Tibial nerve (tissue), 4 donors: ENCODE results near the gene CPNE9. TPM values are rescaled to one million over a fixed set of nuclear protein-coding genes. Genes with fewer than 3 reads are reported as not detected.

Experiments used
- DNase-seq, 2 donors: peaks; one replicate each; pipeline ENCODE4 v3.0.0-alpha.2; 2019; ENCODE audit warnings: low spot score in 2 of 2
- H3K27ac ChIP-seq, 4 donors: fragments of 200-600 bp; sonication (generic) in 3 of 4; one replicate each; pipeline ENCODE4 v1.5.1; 2017 to 2019; ENCODE audit warnings: mild to moderate bottlenecking in 1 of 4
- H3K27me3 ChIP-seq, 2 donors: fragments of 200-600 bp; sonication (generic) in 1 of 2; one replicate each; pipeline versions ENCODE4 v1.5.1 to v1.6.0; 2017 to 2019
- H3K36me3 ChIP-seq, 3 donors: fragments of 200-600 bp; sonication (generic); one replicate each; pipeline ENCODE4 v1.5.1; 2018 to 2019
- H3K4me1 ChIP-seq, 4 donors: fragments of 200-600 bp; sonication (generic) in 3 of 4; one replicate each; pipeline ENCODE4 v1.5.1; 2017 to 2019
- H3K4me3 ChIP-seq, 4 donors: fragments of 200-600 bp; sonication (generic) in 3 of 4; one replicate each; pipeline ENCODE4 v1.5.1; 2017 to 2019; ENCODE audit warnings: mild to moderate bottlenecking in 1 of 4, moderate library complexity in 1 of 4
- H3K9me3 ChIP-seq, 4 donors: fragments of 200-600 bp; sonication (generic) in 3 of 4; one replicate each; pipeline ENCODE4 v1.5.1; 2017 to 2019
- EP300 ChIP-seq, 2 donors: sonication (generic); formaldehyde crosslinking; IDR thresholded peaks; one replicate each; pipeline ENCODE4 v1.6.1; 2017; ENCODE audit warnings: antibody characterized with exemption in 2 of 2, mild to moderate bottlenecking in 1 of 2
- POLR2A ChIP-seq, 2 donors: fragments of 450-650 bp; IDR thresholded peaks; one replicate each; pipeline ENCODE4 v1.6.1; 2017; ENCODE audit warnings: antibody characterized with exemption in 2 of 2, mild to moderate bottlenecking in 2 of 2, moderate library complexity in 2 of 2
- WGBS, 2 donors: methylation state at CpG; one replicate each; pipeline ENCODE4 v1.1.5; 2018; 5-methylcytosine and 5-hydroxymethylcytosine counted together
- total RNA-seq, 4 donors: library from RNA; depleted of rRNA; stranded (reverse); fragments of >200 nt; gene quantifications; one replicate each; pipeline ENCODE4 v1.1.0, GENCODE V29; 2016
- TF ChIP-seq, protein P1 (sequence below), 5 experiments: fragments of 200-600 bp in 3 of 5; fragments of 450-650 bp in 2 of 5; sonication (generic) in 3 of 5; IDR thresholded peaks; one replicate each; pipeline ENCODE4 v1.5.1; 2016 to 2019; ENCODE audit warnings: antibody characterized with exemption in 5 of 5, mild to moderate bottlenecking in 3 of 5, moderate library complexity in 2 of 5

Gene CPNE9
- total RNA-seq, 4 donors from 2014 or later = not detected

- DNase-seq = peak; percentile 99 to 100
- Histone ChIP-seq H3K27me3 (no peaks in the 10 kb centered on the region), H3K36me3 (peaks cover 0 to 21% (median 0%) of the 10 kb centered on the region in 3 donors), H3K27ac (peak within 1 kb of the TSS; percentile 92 to 96 (median 94)), H3K9me3 (no peaks in the 10 kb centered on the region), H3K4me3 (peak within 1 kb of the TSS; percentile 71 to 100 (median 94)), H3K4me1 (peaks cover 0 to 44% (median 20%) of the 10 kb centered on the region in 4 donors)
- TF ChIP-seq EP300 (IDR thresholded peaks at IDR 0.05) = peak; percentile 35 to 76
- TF ChIP-seq, protein P1, sequence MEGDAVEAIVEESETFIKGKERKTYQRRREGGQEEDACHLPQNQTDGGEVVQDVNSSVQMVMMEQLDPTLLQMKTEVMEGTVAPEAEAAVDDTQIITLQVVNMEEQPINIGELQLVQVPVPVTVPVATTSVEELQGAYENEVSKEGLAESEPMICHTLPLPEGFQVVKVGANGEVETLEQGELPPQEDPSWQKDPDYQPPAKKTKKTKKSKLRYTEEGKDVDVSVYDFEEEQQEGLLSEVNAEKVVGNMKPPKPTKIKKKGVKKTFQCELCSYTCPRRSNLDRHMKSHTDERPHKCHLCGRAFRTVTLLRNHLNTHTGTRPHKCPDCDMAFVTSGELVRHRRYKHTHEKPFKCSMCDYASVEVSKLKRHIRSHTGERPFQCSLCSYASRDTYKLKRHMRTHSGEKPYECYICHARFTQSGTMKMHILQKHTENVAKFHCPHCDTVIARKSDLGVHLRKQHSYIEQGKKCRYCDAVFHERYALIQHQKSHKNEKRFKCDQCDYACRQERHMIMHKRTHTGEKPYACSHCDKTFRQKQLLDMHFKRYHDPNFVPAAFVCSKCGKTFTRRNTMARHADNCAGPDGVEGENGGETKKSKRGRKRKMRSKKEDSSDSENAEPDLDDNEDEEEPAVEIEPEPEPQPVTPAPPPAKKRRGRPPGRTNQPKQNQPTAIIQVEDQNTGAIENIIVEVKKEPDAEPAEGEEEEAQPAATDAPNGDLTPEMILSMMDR (IDR thresholded peaks at IDR 0.05) = peak in 2 of 5 experiments; percentile 21 to 59
- peak in 1 of 2 donors; percentile 33 for TF ChIP-seq POLR2A (IDR thresholded peaks at IDR 0.05)
- 1 to 2% methylated on average over 28 to 56 of the region's 88 CpGs for WGBS, 2 donors
Measured at GRCh38 chr3:9731206-9732079, 27.8 kb downstream of the CPNE9 start, which contains the start of gene BRPF1. Gene BRPF1 (plus strand): TSS chr3:9731735. CDS start chr3:9734141, 2,406 bp downstream.

DNA sequence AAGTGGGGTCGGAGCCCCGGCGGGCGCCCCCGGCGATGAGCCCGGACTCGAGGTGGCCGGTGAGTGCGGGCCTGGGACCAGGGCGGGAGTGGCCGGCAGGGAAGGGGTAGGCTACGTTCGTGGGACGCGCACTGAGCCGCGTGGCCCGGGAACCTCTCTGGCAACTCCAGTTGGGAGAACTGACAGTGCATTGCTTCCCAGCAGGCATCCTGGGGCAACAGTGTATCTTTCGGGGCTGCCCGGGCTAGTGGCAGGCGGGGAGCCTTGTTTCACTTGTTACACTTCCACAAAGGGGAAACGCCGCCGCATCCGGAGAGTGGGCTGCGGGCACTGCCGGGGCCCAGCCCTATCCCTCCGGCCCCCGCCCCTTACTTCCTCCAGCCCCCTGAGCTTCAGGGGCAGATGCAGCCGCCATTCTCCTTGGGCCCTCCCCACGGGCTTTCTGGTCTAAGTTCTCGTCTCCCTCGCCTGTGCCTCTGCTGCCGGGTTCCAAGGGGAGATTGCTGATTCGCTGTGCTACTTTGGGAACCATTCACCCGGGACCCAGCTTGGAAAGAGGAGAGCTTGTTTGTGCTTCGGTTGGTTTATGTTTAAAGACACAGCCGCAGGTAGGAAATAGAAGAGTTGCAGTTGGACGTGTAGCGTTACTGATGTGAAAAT is 28.6 kb downstream of the CPNE9 start:
- H3K27ac ChIP-seq = peak overlapping the region; percentile 92 to 96 (median 94)
- WGBS, 2 donors = 3 to 6% methylated on average over 17 to 41 of the region's 41 CpGs
- H3K4me1 ChIP-seq = peaks cover 0 to 44% (median 20%) of the 10 kb centered on the region in 4 donors

DNA sequence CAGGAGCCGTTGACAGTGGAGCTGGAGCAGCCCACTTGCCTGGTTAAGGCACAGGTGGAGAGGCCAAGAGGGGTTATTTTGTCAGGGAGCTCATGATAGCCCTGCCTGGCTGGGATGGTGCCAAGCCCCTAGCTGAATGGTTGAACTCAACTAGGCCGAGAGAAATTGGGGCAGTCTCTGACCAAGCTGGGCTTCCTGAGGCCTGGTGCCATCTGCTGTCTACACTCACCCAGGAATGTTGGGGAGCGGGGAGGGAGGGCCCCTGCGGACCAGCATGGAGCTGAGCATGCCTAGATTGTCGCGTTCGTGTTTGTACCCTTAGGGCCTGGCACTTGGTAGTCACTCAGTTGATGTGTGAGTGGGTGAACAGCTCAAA is 29.1 kb downstream of the CPNE9 start:
- TF ChIP-seq, protein P1 (IDR thresholded peaks at IDR 0.05) = no peak
- no peak for TF ChIP-seq POLR2A (IDR thresholded peaks at IDR 0.05)
- no peak for TF ChIP-seq EP300 (IDR thresholded peaks at IDR 0.05)
- peaks cover 0 to 44% (median 20%) of the 10 kb centered on the region in 4 donors for H3K4me1 ChIP-seq
- peak overlapping the region; percentile 71 to 100 (median 94) for H3K4me3 ChIP-seq
- H3K9me3 ChIP-seq = no peaks in the 10 kb centered on the region
- peaks cover 0 to 34% (median 0%) of the 10 kb centered on the region in 3 donors for H3K36me3 ChIP-seq
- peak overlapping the region in 2 of 4 donors; percentile 95 to 96 for H3K27ac ChIP-seq
- no peaks in the 10 kb centered on the region for H3K27me3 ChIP-seq
- DNase-seq = no peak
- WGBS, 2 donors = 39 to 43% methylated on average over 5 to 6 of the region's 7 CpGs

More for the DNA sequence above, 28.6 kb downstream of the CPNE9 start:
- TF ChIP-seq POLR2A (IDR thresholded peaks at IDR 0.05) (no peak), EP300 (IDR thresholded peaks at IDR 0.05) (no peak)
- TF ChIP-seq, protein P1 (IDR thresholded peaks at IDR 0.05) = no peak
- H3K36me3 ChIP-seq = peaks cover 0 to 29% (median 0%) of the 10 kb centered on the region in 3 donors
- H3K9me3 ChIP-seq = no peaks in the 10 kb centered on the region
- DNase-seq = no peak
- H3K27me3 ChIP-seq = no peaks in the 10 kb centered on the region
- peak overlapping the region; percentile 71 to 100 (median 94) for H3K4me3 ChIP-seq

DNA sequence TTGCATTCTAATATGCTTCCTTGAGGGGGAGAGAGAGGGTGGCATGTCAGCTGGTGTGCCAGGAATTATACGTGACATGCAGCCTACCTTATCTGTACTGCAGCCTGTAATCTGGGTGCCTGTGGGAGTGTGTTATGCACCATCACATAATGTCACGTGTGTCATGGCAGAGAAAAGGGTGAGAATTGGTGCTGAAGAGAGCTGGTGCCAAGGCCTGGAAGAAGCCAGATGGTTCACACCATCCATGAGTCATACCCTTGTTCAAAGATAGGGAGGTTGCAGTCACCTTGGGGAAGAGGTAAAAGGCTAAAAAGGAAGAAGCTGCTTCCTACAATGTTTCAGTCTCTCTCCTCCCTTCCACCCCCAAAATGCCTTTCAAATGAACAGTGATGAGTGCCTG is 33.2 kb downstream of the CPNE9 start:
- H3K36me3 ChIP-seq = peaks cover 8 to 75% (median 36%) of the 10 kb centered on the region in 3 donors
- H3K27ac ChIP-seq = no peak overlapping the region
- H3K4me1 ChIP-seq = peaks cover 0 to 34% (median 16%) of the 10 kb centered on the region in 4 donors
- DNase-seq = no peak
- 72 to 74% methylated on average over 2 of the region's 2 CpGs for WGBS, 2 donors
- TF ChIP-seq, protein P1 (IDR thresholded peaks at IDR 0.05) = no peak
- TF ChIP-seq POLR2A (IDR thresholded peaks at IDR 0.05) (no peak), EP300 (IDR thresholded peaks at IDR 0.05) (no peak)
- no peaks in the 10 kb centered on the region for H3K9me3 ChIP-seq
- H3K4me3 ChIP-seq = no peak overlapping the region
- H3K27me3 ChIP-seq = no peaks in the 10 kb centered on the region
